CD4-positive, alpha-beta T cell treated with Interferon gamma for 1 hour (primary cell): ENCODE data around the gene TRERF1.
A peak's percentile ranks its signal among the peaks of the same experiment; 100 is the strongest.
"Not testable (repeated sequence)": the region's sequence is repeated elsewhere in the genome, so short reads cannot be mapped to it uniquely, and the experiment has no call there.

Source experiments
- DNase-seq: peaks from one replicate; pipeline ENCODE4 v3.0.0-alpha.2; 2020

TRERF1 gene

GRCh38 chr6:42332916-42333315 is 118.8 kb downstream of the TRERF1 start:
- peak; percentile 7 for DNase-seq

- DNase-seq = no peak
Observed at GRCh38 chr6:42331019-42331418, 120.7 kb downstream of the TRERF1 start.

- no peak for DNase-seq
Observed at GRCh38 chr6:42326248-42326647, 125.5 kb downstream of the TRERF1 start.

GRCh38 chr6:42324656-42325324 is 126.9 kb downstream of the TRERF1 start:
- DNase-seq = not testable (repeated sequence)

GRCh38 chr6:42322676-42323075 is 129.1 kb downstream of the TRERF1 start:
- no peak for DNase-seq

- no peak for DNase-seq
Observed at GRCh38 chr6:42321976-42322375, 129.8 kb downstream of the TRERF1 start.

GRCh38 chr6:42320762-42321161 is 131.0 kb downstream of the TRERF1 start:
- DNase-seq = no peak

- DNase-seq = no peak
Observed at GRCh38 chr6:42318480-42318879, 133.2 kb downstream of the TRERF1 start.

- DNase-seq = no peak
Observed at GRCh38 chr6:42316981-42317380, 134.7 kb downstream of the TRERF1 start.

- DNase-seq = peak; percentile 40
Observed at GRCh38 chr6:42315991-42316970, 135.4 kb downstream of the TRERF1 start.

GRCh38 chr6:42315259-42315990 is 136.3 kb downstream of the TRERF1 start:
- no peak for DNase-seq

GRCh38 chr6:42314571-42315258 is 137.0 kb downstream of the TRERF1 start:
- DNase-seq = no peak

GRCh38 chr6:42313941-42314570 is 137.7 kb downstream of the TRERF1 start:
- no peak for DNase-seq

GRCh38 chr6:42313038-42313437 is 138.7 kb downstream of the TRERF1 start:
- DNase-seq = no peak

GRCh38 chr6:42307141-42307470 is 144.6 kb downstream of the TRERF1 start:
- no peak for DNase-seq

GRCh38 chr6:42306439-42307140 is 145.1 kb downstream of the TRERF1 start:
- no peak for DNase-seq

- no peak for DNase-seq
Observed at GRCh38 chr6:42304053-42304712, 147.5 kb downstream of the TRERF1 start.

GRCh38 chr6:42302411-42302810 is 149.3 kb downstream of the TRERF1 start:
- DNase-seq = no peak

- DNase-seq = no peak
Observed at GRCh38 chr6:42301986-42302385, 149.7 kb downstream of the TRERF1 start.

- no peak for DNase-seq
Observed at GRCh38 chr6:42300701-42301100, 151.0 kb downstream of the TRERF1 start.

GRCh38 chr6:42300185-42300584 is 151.5 kb downstream of the TRERF1 start:
- no peak for DNase-seq
